Body of pancreas (tissue), 4 donors: ENCODE results near the gene UNC93A.

Experiments used
- CTCF ChIP-seq, 7 experiments: fragments of 450-650 bp in 4 of 7; fragments of 200-600 bp in 3 of 7; sonication (generic) in 3 of 7; IDR thresholded peaks; one replicate each; pipeline ENCODE4 v1.5.1; 2016 to 2019; ENCODE audit warnings: antibody characterized with exemption in 7 of 7
- POLR2A ChIP-seq, 3 donors: fragments of 450-650 bp; IDR thresholded peaks; one replicate each; pipeline ENCODE4 v1.6.1; 2016; ENCODE audit warnings: antibody characterized with exemption in 3 of 3, mild to moderate bottlenecking in 2 of 3

DNA sequence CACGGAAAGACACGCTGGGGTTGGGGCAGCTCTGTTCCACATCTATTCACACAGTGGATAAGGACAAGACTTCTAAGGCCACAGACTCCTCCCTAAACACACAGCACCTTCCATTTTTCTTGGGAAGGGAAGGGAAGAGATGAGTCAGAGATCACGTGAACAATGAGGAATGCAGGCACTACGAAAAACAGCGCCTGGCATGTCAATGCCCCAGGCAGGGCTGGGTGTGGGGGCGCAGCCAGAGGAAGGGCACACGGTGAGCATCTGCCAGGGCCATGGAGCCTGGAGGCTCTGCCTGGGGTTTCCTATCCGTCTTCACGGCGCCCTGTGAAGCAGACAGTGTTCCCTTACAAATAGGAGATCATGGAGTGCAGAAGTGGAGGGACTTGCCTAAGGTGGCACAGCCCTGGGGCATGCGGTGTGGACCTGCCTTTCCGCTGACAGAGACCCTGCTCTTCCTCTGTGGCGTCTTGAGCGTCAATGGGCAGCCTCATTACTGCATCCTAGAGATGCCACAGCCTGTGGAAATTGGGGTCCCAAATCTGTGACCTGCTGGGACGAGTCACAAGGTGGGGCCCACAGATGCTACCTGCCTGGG is 15.4 kb downstream of the UNC93A start:
- TF ChIP-seq CTCF (IDR thresholded peaks at IDR 0.05) (no peak), POLR2A (IDR thresholded peaks at IDR 0.05) (no peak)
